ENCODE results near the gene PIEZO2. TPM values are rescaled to one million over a fixed set of nuclear protein-coding genes. Genes with fewer than 3 reads are reported as not detected.

The PIEZO2 gene
- total RNA-seq, 1 experiment from 2014 or later: 0.11 TPM

- intact Hi-C loops (cut with micrococcal nuclease; ENCODE audit: unreplicated experiment): no loop called here
- Mint-ChIP-seq H3K4me3 (ENCODE audit: unreplicated experiment) (no peak overlapping the region), H3K36me3 (ENCODE audit: insufficient read depth, unreplicated experiment) (no peaks in the 10 kb centered on the region), H3K27ac (ENCODE audit: unreplicated experiment) (no peak overlapping the region), H3K27me3 (ENCODE audit: insufficient read depth, unreplicated experiment) (no peaks in the 10 kb centered on the region), H3K9me3 (ENCODE audit: unreplicated experiment) (no peaks in the 10 kb centered on the region), H3K4me1 (ENCODE audit: low read depth, unreplicated experiment) (no peaks in the 10 kb centered on the region)
- no peaks in the 10 kb centered on the region for H3K27me3 ChIP-seq (replicated peaks; ENCODE audit: control insufficient read depth, insufficient read depth, low read length)
- no peaks in the 10 kb centered on the region for H3K36me3 ChIP-seq (ENCODE audit: control insufficient read depth, insufficient read depth, low read length)
- ChIA-PET CTCF (no interaction called here), POLR2A (no interaction called here)
- no TSS peak for BruUV-seq (replicated peaks)
- no peak for DNase-seq
- no peak overlapping the region for H3K4me3 ChIP-seq (ENCODE audit: low read depth, low read length)
- no peak for TF ChIP-seq CTCF (IDR thresholded peaks at IDR 0.05; ENCODE audit: insufficient read depth in 1 of 2, low read depth in 1 of 2, low read length in 1 of 2, severe bottlenecking in 1 of 2, unreplicated experiment in 1 of 2)
- H3K9me3 ChIP-seq: no peaks in the 10 kb centered on the region
- H3K4me1 ChIP-seq: no peaks in the 10 kb centered on the region
Measured at GRCh38 chr18:10908760-10909159, 240.6 kb downstream of the PIEZO2 start.

GRCh38 chr18:10907749-10908148, 241.6 kb downstream of the PIEZO2 start:
- no peaks in the 10 kb centered on the region for H3K36me3 Mint-ChIP-seq (ENCODE audit: insufficient read depth, unreplicated experiment)
- no peaks in the 10 kb centered on the region for H3K27me3 Mint-ChIP-seq (ENCODE audit: insufficient read depth, unreplicated experiment)
- Histone ChIP-seq H3K36me3 (ENCODE audit: control insufficient read depth, insufficient read depth, low read length) (no peaks in the 10 kb centered on the region), H3K4me1 (no peaks in the 10 kb centered on the region), H3K4me3 (ENCODE audit: low read depth, low read length) (no peak overlapping the region), H3K9me3 (no peaks in the 10 kb centered on the region), H3K27me3 (replicated peaks; ENCODE audit: control insufficient read depth, insufficient read depth, low read length) (no peaks in the 10 kb centered on the region)
- no peak overlapping the region for H3K4me3 Mint-ChIP-seq (ENCODE audit: unreplicated experiment)
- intact Hi-C loops (cut with micrococcal nuclease; ENCODE audit: unreplicated experiment): no loop called here
- H3K27ac Mint-ChIP-seq (ENCODE audit: unreplicated experiment): no peak overlapping the region
- TF ChIP-seq CTCF (IDR thresholded peaks at IDR 0.05; ENCODE audit: insufficient read depth in 1 of 2, low read depth in 1 of 2, low read length in 1 of 2, severe bottlenecking in 1 of 2, unreplicated experiment in 1 of 2): no peak
- no peaks in the 10 kb centered on the region for H3K9me3 Mint-ChIP-seq (ENCODE audit: unreplicated experiment)
- CTCF ChIA-PET: no interaction called here
- no TSS peak for BruUV-seq (replicated peaks)
- POLR2A ChIA-PET: no interaction called here
- no peak for DNase-seq
- no peaks in the 10 kb centered on the region for H3K4me1 Mint-ChIP-seq (ENCODE audit: low read depth, unreplicated experiment)

- H3K36me3 Mint-ChIP-seq (ENCODE audit: insufficient read depth, unreplicated experiment): no peaks in the 10 kb centered on the region
- no peaks in the 10 kb centered on the region for H3K9me3 Mint-ChIP-seq (ENCODE audit: unreplicated experiment)
- no peaks in the 10 kb centered on the region for H3K9me3 ChIP-seq
- no peak for DNase-seq
- BruUV-seq (replicated peaks): no TSS peak
- ChIA-PET CTCF (no interaction called here), POLR2A (no interaction called here)
- TF ChIP-seq CTCF (IDR thresholded peaks at IDR 0.05; ENCODE audit: insufficient read depth in 1 of 2, low read depth in 1 of 2, low read length in 1 of 2, severe bottlenecking in 1 of 2, unreplicated experiment in 1 of 2): no peak
- no peaks in the 10 kb centered on the region for H3K27me3 Mint-ChIP-seq (ENCODE audit: insufficient read depth, unreplicated experiment)
- H3K27ac Mint-ChIP-seq (ENCODE audit: unreplicated experiment): no peak overlapping the region
- H3K4me1 Mint-ChIP-seq (ENCODE audit: low read depth, unreplicated experiment): peaks cover 6% of the 10 kb centered on the region
- intact Hi-C loops (cut with micrococcal nuclease; ENCODE audit: unreplicated experiment): loop anchor here (5.0 kb wide), 1 partner anchor 51 kb away; no protein-coding TSS in a partner anchor
- no peak overlapping the region for H3K4me3 Mint-ChIP-seq (ENCODE audit: unreplicated experiment)
- no peaks in the 10 kb centered on the region for H3K27me3 ChIP-seq (replicated peaks; ENCODE audit: control insufficient read depth, insufficient read depth, low read length)
- no peak overlapping the region for H3K4me3 ChIP-seq (ENCODE audit: low read depth, low read length)
- H3K36me3 ChIP-seq (ENCODE audit: control insufficient read depth, insufficient read depth, low read length): no peaks in the 10 kb centered on the region
- H3K4me1 ChIP-seq: 0 out of 2 replicates have a peak, but pooled peaks cover 4% of the 10 kb centered on the region
Measured at GRCh38 chr18:10901329-10901728, 248.0 kb downstream of the PIEZO2 start.
